Activated CD8-positive, alpha-beta memory T cell treated with anti-CD3 and anti-CD28 coated beads, Interleukin-2, amount 50 U/mL, for 1 hour (primary cell): Measurements from ENCODE around the gene LOXL3.

Experiments used
- DNase-seq: peaks from one replicate; pipeline ENCODE4 v3.0.0-alpha.2; 2020; ENCODE audit errors: extremely low read depth

LOXL3 gene

GRCh38 chr2:74550231-74550630 is 3.5 kb downstream of the LOXL3 start:
- DNase-seq, result no peak

- no peak for DNase-seq
Observed at GRCh38 chr2:74548900-74549826, 4.6 kb downstream of the LOXL3 start.

DNA sequence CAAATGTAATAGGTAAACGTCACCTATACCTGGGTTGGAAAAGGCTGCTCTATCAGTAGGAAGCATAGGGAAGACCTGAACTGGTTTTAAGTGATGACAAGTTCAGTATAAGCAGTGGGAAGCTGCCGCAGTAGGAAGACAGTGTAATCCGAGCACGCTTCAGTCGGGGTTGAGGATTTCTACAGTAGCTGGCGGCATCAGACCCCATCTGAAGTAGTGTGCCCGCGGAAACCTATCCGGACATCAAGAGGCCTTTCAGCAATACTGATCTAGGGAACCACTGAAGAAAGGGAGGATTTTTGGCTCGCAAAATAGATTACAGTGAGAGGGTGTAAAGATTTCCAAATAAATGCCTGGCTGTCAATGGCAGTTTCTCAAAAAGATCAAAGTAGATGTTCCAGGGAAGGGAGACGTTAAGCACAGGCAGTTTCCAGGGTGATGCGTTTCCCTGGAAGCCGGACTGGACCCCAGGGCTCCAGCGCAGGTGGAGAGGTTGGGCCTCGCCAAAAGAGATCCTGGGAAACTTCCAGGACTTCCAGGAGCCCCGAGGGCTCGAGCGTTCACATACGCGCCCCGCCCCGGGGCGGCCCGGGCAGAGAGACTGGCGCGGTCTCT is 5.3 kb downstream of the LOXL3 start:
- DNase-seq, result no peak

DNA sequence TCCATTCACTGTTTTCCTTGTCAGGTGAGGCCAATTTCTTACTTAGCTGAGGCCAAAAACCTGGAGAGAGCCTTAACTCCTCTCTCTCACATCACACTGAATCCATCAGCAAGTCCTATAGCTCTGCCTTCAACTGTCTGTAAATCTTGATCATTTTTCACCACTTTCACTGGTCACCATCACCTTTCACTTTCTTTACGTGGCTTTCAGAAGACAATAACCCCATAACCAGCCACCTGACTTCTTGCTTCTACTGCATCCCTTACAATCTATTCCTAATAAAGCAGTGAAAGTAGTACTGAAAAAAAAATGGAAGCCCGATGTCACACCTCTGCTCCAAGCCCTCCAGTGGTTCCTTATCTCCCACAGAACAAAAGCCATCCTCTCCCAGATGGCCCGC is 7.7 kb downstream of the LOXL3 start:
- no peak for DNase-seq

DNA sequence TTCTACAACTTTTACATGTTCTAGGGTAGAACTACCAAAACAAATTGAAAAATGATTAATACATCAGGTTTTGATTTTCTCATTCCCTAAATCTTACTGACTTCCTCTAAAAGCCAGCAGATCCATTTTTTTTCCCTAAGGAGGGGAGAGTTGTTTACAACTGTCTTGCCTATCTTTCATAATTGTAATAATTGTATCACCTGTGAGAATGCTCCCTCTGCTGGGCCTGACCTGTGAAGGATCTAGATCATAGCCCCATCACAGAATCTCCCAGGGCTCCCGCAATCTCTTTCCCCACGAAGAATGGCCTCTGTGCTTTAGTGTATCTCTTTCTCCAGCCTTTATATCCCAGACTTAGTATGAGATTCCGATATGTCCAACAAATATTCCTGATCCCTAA is 9.1 kb downstream of the LOXL3 start:
- no peak for DNase-seq

GRCh38 chr2:74542978-74543377 is 10.8 kb downstream of the LOXL3 start:
- no peak for DNase-seq

DNA sequence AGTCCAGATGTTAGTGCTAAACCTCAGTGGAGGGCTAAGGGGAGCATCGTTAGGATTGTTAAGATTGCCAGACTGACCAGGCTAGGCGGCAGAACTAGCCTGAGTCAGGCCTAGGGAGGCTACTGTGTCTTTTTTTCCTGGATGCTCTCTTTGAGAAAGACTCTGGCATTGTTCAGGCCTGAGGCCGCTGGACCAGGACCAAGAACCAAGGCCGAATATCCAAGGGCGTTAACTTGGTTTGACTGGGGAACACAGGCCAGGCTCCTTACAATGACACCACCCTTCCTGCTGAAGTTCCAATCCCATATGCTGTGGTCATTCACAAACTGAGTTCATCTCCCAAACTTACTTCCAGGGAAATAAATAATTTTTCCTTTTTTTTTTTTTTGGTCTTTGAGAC is 13.5 kb downstream of the LOXL3 start:
- no peak for DNase-seq

GRCh38 chr2:74538881-74539339 is 14.8 kb downstream of the LOXL3 start:
- DNase-seq, result no peak

DNA sequence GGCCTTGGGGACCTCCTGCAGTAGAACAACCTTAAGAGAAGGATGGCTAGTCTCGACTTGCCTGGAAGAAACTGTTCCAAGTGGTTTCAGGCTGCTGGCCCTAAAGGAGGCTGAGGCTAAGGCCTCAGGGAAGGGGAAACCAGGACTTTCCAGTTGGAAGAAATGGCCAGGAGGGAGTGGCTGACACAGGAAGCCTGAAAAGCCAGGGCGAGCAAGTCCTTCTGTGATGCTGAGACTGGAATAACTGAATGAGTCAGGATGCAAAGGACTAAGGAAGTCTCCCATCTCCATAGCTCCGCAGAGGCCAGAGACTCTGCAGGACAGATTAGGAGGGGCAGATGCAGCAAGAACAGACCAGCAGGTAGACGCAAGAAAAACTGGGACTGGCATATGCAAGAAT is 16.6 kb downstream of the LOXL3 start:
- DNase-seq, result no peak

DNA sequence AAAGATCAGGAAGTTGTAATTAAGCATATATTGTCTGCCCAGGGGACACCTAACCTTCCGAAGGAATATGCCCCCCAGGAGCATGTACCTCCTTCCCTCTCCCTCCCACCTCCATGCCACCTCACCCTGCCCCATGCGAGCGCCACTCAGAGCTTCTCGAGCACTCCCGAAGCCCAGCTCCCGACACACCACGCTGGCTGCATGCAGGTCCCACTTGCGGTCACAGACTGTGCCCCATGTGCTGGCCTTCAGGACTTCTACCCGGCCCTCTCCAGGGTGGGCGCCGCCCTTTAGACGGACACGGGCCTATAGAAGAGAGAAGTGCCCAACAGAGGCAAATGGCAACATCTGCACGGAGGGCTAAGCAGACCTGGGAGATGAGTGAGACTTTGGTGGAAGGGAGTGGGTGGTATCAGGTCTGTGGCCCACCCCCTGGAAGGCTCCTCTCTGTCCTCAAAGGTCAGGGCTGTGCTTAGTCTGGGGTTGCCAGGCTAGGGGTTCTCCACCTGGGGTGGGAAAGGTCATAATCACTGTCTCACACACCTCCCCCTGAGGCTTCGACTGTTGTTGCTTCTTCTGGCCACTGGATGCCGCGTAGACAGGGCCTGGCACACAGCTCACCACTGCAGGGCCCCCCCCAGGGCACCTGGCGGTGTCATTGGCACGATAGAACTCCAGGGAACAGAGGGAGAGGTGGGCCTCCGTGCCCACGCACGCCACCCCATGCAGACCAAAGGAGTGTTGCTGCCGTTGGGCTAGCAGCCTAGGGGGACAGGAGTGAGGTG is 17.4 kb downstream of the LOXL3 start:
- DNase-seq, result no peak

DNA sequence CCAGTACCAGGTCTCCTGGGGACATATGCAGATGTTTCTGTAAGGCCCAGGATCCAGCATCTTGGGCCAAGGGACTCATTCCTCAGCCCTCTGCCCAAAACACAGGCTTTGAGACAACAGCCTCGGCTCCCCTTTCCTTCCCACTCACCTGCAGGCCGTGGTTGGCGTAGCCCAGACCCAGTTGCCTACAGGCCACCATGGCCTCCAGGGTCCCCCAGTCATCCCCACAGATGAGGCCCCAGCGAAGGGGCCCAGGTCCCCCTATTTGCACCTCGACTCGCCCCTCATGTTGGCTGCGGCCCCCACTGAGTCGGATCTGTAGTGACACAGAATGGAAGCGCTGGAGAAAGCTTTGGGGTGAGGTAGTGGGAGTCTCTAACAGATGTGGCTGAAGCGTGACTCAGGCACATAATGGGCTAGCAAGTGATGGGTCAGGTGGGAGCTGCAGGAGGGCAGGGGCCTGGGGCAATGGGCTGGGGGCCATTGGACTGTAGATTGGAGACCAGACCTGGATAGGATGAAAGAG is 18.2 kb downstream of the LOXL3 start:
- DNase-seq, result no peak

- DNase-seq, result no peak
Observed at GRCh38 chr2:74534411-74534810, 19.3 kb downstream of the LOXL3 start.

GRCh38 chr2:74533464-74533863 is 20.3 kb downstream of the LOXL3 start:
- DNase-seq, result no peak

DNA sequence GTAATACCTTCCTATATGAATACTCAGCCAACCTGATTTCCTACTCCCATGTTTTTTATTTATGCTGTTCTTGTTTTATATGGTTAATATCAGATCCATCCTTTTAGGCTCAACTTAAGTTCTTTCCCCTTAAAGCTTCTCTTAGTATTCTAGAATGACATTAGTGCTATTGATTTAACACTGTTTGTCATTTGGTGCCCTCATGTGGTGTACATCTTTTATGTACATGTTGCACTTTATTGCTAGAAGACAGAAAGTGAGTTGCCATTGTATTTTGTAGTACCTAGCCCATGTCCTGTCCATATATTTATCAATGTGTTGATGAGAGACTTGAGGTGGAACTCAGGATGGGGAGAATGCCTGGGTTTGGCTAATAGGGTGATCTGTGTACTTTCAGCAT is 21.5 kb downstream of the LOXL3 start:
- DNase-seq, result no peak

- DNase-seq, result no peak
Observed at GRCh38 chr2:74531666-74532065, 22.1 kb downstream of the LOXL3 start.

DNA sequence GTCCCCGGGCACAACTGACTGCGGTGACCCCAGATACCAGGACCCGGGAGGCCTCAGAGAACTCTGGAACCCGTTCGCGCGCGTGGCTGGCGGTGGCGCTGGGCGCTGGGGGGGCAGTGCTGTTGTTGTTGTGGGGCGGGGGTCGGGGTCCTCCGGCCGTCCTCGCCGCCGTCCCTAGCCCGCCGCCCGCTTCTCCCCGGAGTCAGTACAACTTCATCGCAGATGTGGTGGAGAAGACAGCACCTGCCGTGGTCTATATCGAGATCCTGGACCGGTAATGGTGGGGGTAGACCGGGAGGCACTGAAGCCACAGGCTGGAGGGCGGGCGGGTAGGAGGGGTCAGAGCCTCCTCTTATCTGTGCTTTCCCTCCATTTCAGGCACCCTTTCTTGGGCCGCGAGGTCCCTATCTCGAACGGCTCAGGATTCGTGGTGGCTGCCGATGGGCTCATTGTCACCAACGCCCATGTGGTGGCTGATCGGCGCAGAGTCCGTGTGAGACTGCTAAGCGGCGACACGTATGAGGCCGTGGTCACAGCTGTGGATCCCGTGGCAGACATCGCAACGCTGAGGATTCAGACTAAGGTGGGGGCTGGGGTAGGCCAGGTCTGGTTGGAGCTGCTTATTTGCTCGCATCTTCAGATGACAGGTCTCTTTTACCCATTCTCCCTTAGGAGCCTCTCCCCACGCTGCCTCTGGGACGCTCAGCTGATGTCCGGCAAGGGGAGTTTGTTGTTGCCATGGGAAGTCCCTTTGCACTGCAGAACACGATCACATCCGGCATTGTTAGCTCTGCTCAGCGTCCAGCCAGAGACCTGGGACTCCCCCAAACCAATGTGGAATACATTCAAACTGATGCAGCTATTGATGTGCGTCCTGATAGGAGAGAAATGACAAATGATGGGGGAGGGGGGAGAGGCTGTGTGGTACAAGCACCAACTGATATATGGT is 23.2 kb downstream of the LOXL3 start:
- no peak for DNase-seq

GRCh38 chr2:74529357-74530238 is 24.1 kb downstream of the LOXL3 start, which contains the start of the genes AUP1 and HTRA2:
TSS of gene AUP1 (minus strand) at chr2:74529706. CDS start at chr2:74529629, 77 bp downstream.
TSS of gene HTRA2 (plus strand) at chr2:74529933. CDS start at chr2:74530007, 74 bp downstream.
- peak; percentile 61 for DNase-seq

GRCh38 chr2:74528600-74529356 is 25.0 kb downstream of the LOXL3 start:
- DNase-seq, result no peak

GRCh38 chr2:74527741-74528140 is 26.0 kb downstream of the LOXL3 start:
- no peak for DNase-seq
